Adrenal gland (tissue), 12 donors: ENCODE data around the gene CHST8. TPM values are rescaled to one million over a fixed set of nuclear protein-coding genes. Genes with fewer than 3 reads are reported as not detected.

Experiments
- DNase-seq, 7 donors: peaks; one replicate each; pipeline ENCODE4 v3.0.0-alpha.2; 2019 to 2020
- H3K27ac ChIP-seq, 5 donors: fragments of 200-600 bp; sonication (generic) in 4 of 5; 1 replicate in 3 of 5; 2 replicates in 2 of 5; pipeline versions ENCODE4 v1.5.1 to v1.8.0; 2016 to 2020; ENCODE audit warnings: mild to moderate bottlenecking in 1 of 5
- H3K27me3 ChIP-seq: fragments of 200-600 bp; 2 replicates; pipeline ENCODE4 v1.8.0; 2021
- H3K36me3 ChIP-seq, 2 donors: fragments of 200-600 bp; replicated peaks in 1 of 2; 1 replicate in 1 of 2; 2 replicates in 1 of 2; pipeline versions ENCODE4 v1.5.1 to v1.8.0; 2018 to 2022
- H3K4me1 ChIP-seq, 2 donors: fragments of 200-600 bp; replicated peaks in 1 of 2; 1 replicate in 1 of 2; 2 replicates in 1 of 2; pipeline versions ENCODE4 v1.5.1 to v1.8.0; 2018 to 2021
- H3K4me3 ChIP-seq, 4 donors: fragments of 200-600 bp; sonication (generic) in 3 of 4; one replicate each; pipeline ENCODE4 v1.5.1; 2016 to 2018
- H3K9me3 ChIP-seq, 3 donors: fragments of 200-600 bp; sonication (generic) in 1 of 3; replicated peaks in 1 of 3; 1 replicate in 2 of 3; 2 replicates in 1 of 3; pipeline versions ENCODE4 v1.5.1 to v1.8.0; 2016 to 2021
- POLR2A ChIP-seq, 2 donors: fragments of 450-650 bp; IDR thresholded peaks; one replicate each; pipeline ENCODE4 v1.6.1; 2017; ENCODE audit warnings: antibody characterized with exemption in 2 of 2, mild to moderate bottlenecking in 2 of 2, moderate library complexity in 1 of 2
- whole genome bisulfite sequencing, 4 donors: extraction: QIAGEN DNeasy Blood & Tissue Kit in 2 of 4; methylation state at CpG; one replicate each; pipeline versions ENCODE4 v1.1.5 to v1.1.7; 2013 to 2017; 5-methylcytosine and 5-hydroxymethylcytosine counted together
- intact Hi-C, 2 donors: fragments of 100-400 bp; cut with DNase I; formaldehyde crosslinking; loops; one replicate each; pipeline versions ENCODE4 v1.14.1 to v1.15.0; 2022 to 2023
- polyA plus RNA-seq, 3 donors: library from polyadenylated mRNA; stranded (reverse); fragments of 200-250 nt in 2 of 3; fragments of 350-450 nt in 1 of 3; fragmentation: Illumina TruSeq in 1 of 3; extraction: RNeasy Lipid Tissue Mini Kit (QIAGEN cat#74804) in 1 of 3; gene quantifications; one replicate each; pipeline ENCODE4 v1.2.3, GENCODE V29; 2013 to 2014
- total RNA-seq, 9 donors: library from RNA; depleted of rRNA in 4 of 9; stranded (reverse); fragments of >200 nt in 4 of 9; fragments of 120-200 nt in 1 of 9; fragmentation: NEBNext Ultra II Directional in 1 of 9; extraction: Animal tissue kit (Norgen Biotek cat#: 25700) in 1 of 9; gene quantifications; one replicate each; pipeline versions ENCODE4 v1.1.0 to v1.2.4, GENCODE V29; 2013 to 2023
- TF ChIP-seq, protein P1 (sequence below), 6 experiments: fragments of 450-650 bp in 4 of 6; fragments of 200-600 bp in 2 of 6; sonication (generic) in 1 of 6; IDR thresholded peaks; 1 replicate in 5 of 6; 2 replicates in 1 of 6; pipeline versions ENCODE4 v1.5.1 to v1.8.0; 2016 to 2021; ENCODE audit warnings: antibody characterized with exemption in 6 of 6, mild to moderate bottlenecking in 2 of 6, moderate library complexity in 1 of 6
- donor health status: healthy with polysubstance abuse.
- donor health status: Bipolar disorder and iron deficiency.
- donor health status: DM: yes; HTN: yes; CAD: no.
- donor health status: DM: no; HTN: no; CAD: no.
- donor health status: DM: no; HTN: no; CAD: no.
- donor health status: DM: yes; HTN: yes; CAD: no.

CHST8 gene
- total and polyA plus RNA-seq, 12 donors = 0.06 to 1.9 (median 0.61) TPM; not detected in 4

- TF ChIP-seq, protein P1, sequence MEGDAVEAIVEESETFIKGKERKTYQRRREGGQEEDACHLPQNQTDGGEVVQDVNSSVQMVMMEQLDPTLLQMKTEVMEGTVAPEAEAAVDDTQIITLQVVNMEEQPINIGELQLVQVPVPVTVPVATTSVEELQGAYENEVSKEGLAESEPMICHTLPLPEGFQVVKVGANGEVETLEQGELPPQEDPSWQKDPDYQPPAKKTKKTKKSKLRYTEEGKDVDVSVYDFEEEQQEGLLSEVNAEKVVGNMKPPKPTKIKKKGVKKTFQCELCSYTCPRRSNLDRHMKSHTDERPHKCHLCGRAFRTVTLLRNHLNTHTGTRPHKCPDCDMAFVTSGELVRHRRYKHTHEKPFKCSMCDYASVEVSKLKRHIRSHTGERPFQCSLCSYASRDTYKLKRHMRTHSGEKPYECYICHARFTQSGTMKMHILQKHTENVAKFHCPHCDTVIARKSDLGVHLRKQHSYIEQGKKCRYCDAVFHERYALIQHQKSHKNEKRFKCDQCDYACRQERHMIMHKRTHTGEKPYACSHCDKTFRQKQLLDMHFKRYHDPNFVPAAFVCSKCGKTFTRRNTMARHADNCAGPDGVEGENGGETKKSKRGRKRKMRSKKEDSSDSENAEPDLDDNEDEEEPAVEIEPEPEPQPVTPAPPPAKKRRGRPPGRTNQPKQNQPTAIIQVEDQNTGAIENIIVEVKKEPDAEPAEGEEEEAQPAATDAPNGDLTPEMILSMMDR (IDR thresholded peaks at IDR 0.05) = no peak
- no peak for TF ChIP-seq POLR2A (IDR thresholded peaks at IDR 0.05)
- no peak for DNase-seq
- H3K4me3 ChIP-seq = no peak overlapping the region
Observed at GRCh38 chr19:33610588-33610987, 11.2 kb upstream of the CHST8 start.

GRCh38 chr19:33612928-33613619, 8.7 kb upstream of the CHST8 start:
- intact Hi-C loops = no loop called here
- H3K27ac ChIP-seq = no peak overlapping the region
- no peak overlapping the region for H3K4me3 ChIP-seq
- no peaks in the 10 kb centered on the region for H3K4me1 ChIP-seq
- H3K9me3 ChIP-seq = no peaks in the 10 kb centered on the region
- H3K27me3 ChIP-seq = no peaks in the 10 kb centered on the region
- 51 to 61% (median 57%) methylated on average over 5 to 11 of the region's 11 CpGs for WGBS, 4 donors
- no peak for DNase-seq
- TF ChIP-seq, protein P1 (IDR thresholded peaks at IDR 0.05) = no peak
- no peak for TF ChIP-seq POLR2A (IDR thresholded peaks at IDR 0.05)
- H3K36me3 ChIP-seq = no peaks in the 10 kb centered on the region

More at GRCh38 chr19:33610588-33610987, 11.2 kb upstream of the CHST8 start:
- intact Hi-C loops = no loop called here
- H3K36me3 ChIP-seq = no peaks in the 10 kb centered on the region
- no peaks in the 10 kb centered on the region for H3K4me1 ChIP-seq
- H3K27me3 ChIP-seq = no peaks in the 10 kb centered on the region
- no peaks in the 10 kb centered on the region for H3K9me3 ChIP-seq
- 52 to 71% (median 65%) methylated on average over 1 of the region's 1 CpG for WGBS, 4 donors
- no peak overlapping the region for H3K27ac ChIP-seq

- intact Hi-C loops = no loop called here
- no peaks in the 10 kb centered on the region for H3K27me3 ChIP-seq
- H3K4me1 ChIP-seq = no peaks in the 10 kb centered on the region
- no peaks in the 10 kb centered on the region for H3K36me3 ChIP-seq
- WGBS, 4 donors = 25 to 44% (median 27%) methylated on average over 3 of the region's 3 CpGs
- no peak overlapping the region for H3K27ac ChIP-seq
- TF ChIP-seq POLR2A (IDR thresholded peaks at IDR 0.05) = no peak
- TF ChIP-seq, protein P1 (IDR thresholded peaks at IDR 0.05) = no peak
- no peaks in the 10 kb centered on the region for H3K9me3 ChIP-seq
- DNase-seq = no peak
- no peak overlapping the region for H3K4me3 ChIP-seq
Observed at GRCh38 chr19:33613620-33614000, 8.1 kb upstream of the CHST8 start.

DNA sequence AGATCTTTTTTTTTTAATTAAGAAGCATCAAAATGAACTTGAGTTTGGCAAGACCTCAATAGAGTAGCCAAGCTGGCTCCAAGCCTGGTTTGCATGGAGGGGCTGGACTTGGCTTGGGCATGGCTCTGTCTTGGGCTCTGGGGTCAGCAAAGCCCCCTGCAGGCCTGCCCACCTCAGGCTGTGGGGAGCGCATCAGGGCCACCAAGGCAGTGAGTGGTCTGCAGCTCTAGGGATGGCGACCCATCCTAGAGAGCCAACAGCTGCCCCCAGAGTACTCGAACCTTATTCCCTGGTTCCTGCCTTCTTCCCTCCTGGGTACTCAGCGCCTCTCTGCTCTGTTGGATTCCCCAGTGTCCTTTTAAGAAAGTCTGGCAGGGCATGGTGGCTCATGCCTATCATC, 5.4 kb upstream of the CHST8 start:
- DNase-seq = no peak
- H3K36me3 ChIP-seq = no peaks in the 10 kb centered on the region
- 76 to 83% (median 82%) methylated on average over 2 to 4 of the region's 4 CpGs for WGBS, 4 donors
- no peaks in the 10 kb centered on the region for H3K9me3 ChIP-seq
- intact Hi-C loops = no loop called here
- H3K27me3 ChIP-seq = peaks cover 12% of the 10 kb centered on the region
- H3K27ac ChIP-seq = no peak overlapping the region
- H3K4me3 ChIP-seq = no peak overlapping the region
- TF ChIP-seq, protein P1 (IDR thresholded peaks at IDR 0.05) = no peak
- TF ChIP-seq POLR2A (IDR thresholded peaks at IDR 0.05) = no peak
- H3K4me1 ChIP-seq = no peaks in the 10 kb centered on the region
